Bronchial epithelial cell (primary cell): ENCODE data around the gene TDRD3. TPM values are rescaled to one million over a fixed set of nuclear protein-coding genes. Genes with fewer than 3 reads are reported as not detected.

Source experiments
- DNase-seq: peaks from one replicate; pipeline ENCODE4 v3.0.0-alpha.2; 2010; ENCODE audit warnings: low read depth
- FAIRE-seq: peaks from 2 replicates; lab custom pipeline; 2011; peaks lifted over from hg19 to GRCh38; lab: Jason Lieb, UNC
- H3K27me3 ChIP-seq: 2 replicates; pipeline ENCODE4 v1.5.1; 2011; ENCODE audit warnings: low read length; ENCODE audit not compliant: control insufficient read depth, insufficient read depth
- H3K36me3 ChIP-seq: 2 replicates; pipeline ENCODE4 v1.5.1; 2011; ENCODE audit warnings: low read length; ENCODE audit not compliant: control insufficient read depth, insufficient read depth
- H3K4me3 ChIP-seq: 2 replicates; pipeline ENCODE4 v1.5.1; 2011; ENCODE audit warnings: mild to moderate bottlenecking, low read depth, low read length, control low read depth
- total RNA-seq: library from RNA; depleted of rRNA; stranded (reverse); fragments of >200 nt; gene quantifications from 2 replicates; pipeline ENCODE4 v1.2.1, GENCODE V29; 2014
- TF ChIP-seq, protein P1 (sequence below): IDR thresholded peaks from 2 replicates; pipeline ENCODE4 v1.5.1; 2011; ENCODE audit warnings: mild to moderate bottlenecking, moderate library complexity, low read length, control low read depth, inconsistent platforms; ENCODE audit not compliant: insufficient read depth, severe bottlenecking

The TDRD3 gene
- total RNA-seq, 1 donor from 2014 or later: 12.4 TPM

GRCh38 chr13:60441761-60442160, 44.7 kb downstream of the TDRD3 start:
- H3K27me3 ChIP-seq: no peaks in the 10 kb centered on the region
- TF ChIP-seq, protein P1, sequence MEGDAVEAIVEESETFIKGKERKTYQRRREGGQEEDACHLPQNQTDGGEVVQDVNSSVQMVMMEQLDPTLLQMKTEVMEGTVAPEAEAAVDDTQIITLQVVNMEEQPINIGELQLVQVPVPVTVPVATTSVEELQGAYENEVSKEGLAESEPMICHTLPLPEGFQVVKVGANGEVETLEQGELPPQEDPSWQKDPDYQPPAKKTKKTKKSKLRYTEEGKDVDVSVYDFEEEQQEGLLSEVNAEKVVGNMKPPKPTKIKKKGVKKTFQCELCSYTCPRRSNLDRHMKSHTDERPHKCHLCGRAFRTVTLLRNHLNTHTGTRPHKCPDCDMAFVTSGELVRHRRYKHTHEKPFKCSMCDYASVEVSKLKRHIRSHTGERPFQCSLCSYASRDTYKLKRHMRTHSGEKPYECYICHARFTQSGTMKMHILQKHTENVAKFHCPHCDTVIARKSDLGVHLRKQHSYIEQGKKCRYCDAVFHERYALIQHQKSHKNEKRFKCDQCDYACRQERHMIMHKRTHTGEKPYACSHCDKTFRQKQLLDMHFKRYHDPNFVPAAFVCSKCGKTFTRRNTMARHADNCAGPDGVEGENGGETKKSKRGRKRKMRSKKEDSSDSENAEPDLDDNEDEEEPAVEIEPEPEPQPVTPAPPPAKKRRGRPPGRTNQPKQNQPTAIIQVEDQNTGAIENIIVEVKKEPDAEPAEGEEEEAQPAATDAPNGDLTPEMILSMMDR: no peak
- H3K36me3 ChIP-seq: no peaks in the 10 kb centered on the region
- FAIRE-seq (no peak), DNase-seq (no peak)
- H3K4me3 ChIP-seq: no peak overlapping the region

DNA sequence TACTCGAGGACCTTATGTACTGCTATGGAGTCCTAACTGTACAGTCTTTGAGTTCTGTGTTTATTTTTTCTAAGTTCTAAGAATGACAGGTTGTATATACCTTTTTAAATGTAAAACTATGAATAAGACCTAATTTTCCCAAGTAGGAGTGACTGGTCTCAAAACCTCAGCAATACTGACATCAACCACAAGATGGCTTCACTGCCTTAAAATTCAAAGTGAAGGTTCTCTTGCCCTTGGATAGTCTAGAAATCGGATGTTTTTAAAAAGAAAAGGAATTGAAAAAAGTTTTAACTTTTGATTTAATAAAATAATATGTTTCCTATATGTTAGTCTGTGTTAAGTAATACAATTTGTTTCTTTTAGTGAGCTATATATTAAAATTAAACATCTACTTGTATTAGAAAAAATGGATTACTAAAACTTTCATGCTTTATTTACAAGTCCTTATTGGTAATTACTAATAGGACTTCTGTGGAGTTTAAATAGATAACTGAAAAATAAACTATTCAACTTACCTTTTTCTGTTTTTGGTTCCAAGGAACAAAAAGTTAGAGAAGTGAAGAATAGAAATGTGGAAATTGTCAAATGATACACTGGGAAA, 52.0 kb downstream of the TDRD3 start:
- Histone ChIP-seq H3K4me3 (no peak overlapping the region), H3K36me3 (no peaks in the 10 kb centered on the region), H3K27me3 (no peaks in the 10 kb centered on the region)
- DNase-seq: peak; percentile 63
- TF ChIP-seq, protein P1: peak; percentile 57
- FAIRE-seq: no peak

DNA sequence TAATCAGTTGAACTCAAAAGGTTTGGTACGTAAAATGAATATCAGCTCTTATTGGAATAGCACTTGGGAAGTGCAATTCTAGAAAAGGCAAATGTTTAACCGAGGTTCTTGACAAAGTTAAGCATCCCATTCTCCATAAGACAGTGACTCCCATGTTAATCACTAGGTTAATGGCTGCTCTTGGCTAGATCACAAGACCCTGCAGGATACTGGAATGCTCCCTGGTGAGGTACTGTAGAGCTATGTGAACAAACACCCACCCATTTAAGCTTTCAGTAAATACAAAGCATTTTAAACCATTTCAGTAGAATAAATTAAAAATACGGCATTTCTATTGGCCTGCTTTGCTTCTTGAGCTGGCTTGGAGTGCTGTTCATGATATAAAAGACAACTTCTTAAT, 56.5 kb downstream of the TDRD3 start:
- Histone ChIP-seq H3K36me3 (no peaks in the 10 kb centered on the region), H3K27me3 (no peaks in the 10 kb centered on the region), H3K4me3 (no peak overlapping the region)
- peak; percentile 7 for DNase-seq
- no peak for FAIRE-seq
- TF ChIP-seq, protein P1: no peak

- H3K36me3 ChIP-seq: no peaks in the 10 kb centered on the region
- TF ChIP-seq, protein P1: no peak
- no peak for FAIRE-seq
- no peak for DNase-seq
- no peak overlapping the region for H3K4me3 ChIP-seq
- H3K27me3 ChIP-seq: no peaks in the 10 kb centered on the region
Observed at GRCh38 chr13:60454425-60454824, 57.4 kb downstream of the TDRD3 start.

DNA sequence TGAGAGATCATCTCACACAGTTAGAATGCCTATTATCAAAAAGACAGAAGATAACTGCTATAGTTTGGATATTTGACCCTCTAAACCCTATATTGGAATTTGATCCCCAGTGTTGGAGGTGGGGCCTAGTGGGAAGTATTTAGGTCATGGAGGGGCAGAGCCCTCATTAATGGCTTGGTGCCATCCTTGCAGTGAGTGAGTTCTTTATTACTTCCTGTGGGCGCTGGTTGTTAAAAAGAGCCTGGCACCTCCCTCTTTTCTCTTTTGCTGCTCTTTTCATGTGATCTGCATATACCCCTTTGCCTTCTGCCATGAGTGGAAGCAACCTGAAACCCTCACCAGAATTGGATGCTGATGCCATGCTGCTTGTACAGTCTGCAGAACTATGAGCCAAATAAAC, 66.8 kb downstream of the TDRD3 start:
- TF ChIP-seq, protein P1: no peak
- no peak overlapping the region for H3K4me3 ChIP-seq
- no peaks in the 10 kb centered on the region for H3K36me3 ChIP-seq
- no peaks in the 10 kb centered on the region for H3K27me3 ChIP-seq
- DNase-seq (no peak), FAIRE-seq (peak; percentile 32)

- H3K36me3 ChIP-seq: no peaks in the 10 kb centered on the region
- no peaks in the 10 kb centered on the region for H3K27me3 ChIP-seq
- FAIRE-seq (peak; percentile 58), DNase-seq (no peak)
- TF ChIP-seq, protein P1: no peak
- no peak overlapping the region for H3K4me3 ChIP-seq
Observed at GRCh38 chr13:60467098-60467497, 70.1 kb downstream of the TDRD3 start.
